Ramos (cell line): ENCODE data around the gene KRT76.
"Not testable (repeated sequence)": the region's sequence is repeated elsewhere in the genome, so short reads cannot be mapped to it uniquely, and the experiment has no call there.

Source experiments
- in situ Hi-C: fragments of 300-500 bp; cut with MboI; formaldehyde crosslinking; loops from one replicate; pipeline ENCODE4 v1.14.3; 2022; ENCODE audit warnings: low sequenced_read_pairs; ENCODE audit not compliant: unreplicated experiment

Gene KRT76

DNA sequence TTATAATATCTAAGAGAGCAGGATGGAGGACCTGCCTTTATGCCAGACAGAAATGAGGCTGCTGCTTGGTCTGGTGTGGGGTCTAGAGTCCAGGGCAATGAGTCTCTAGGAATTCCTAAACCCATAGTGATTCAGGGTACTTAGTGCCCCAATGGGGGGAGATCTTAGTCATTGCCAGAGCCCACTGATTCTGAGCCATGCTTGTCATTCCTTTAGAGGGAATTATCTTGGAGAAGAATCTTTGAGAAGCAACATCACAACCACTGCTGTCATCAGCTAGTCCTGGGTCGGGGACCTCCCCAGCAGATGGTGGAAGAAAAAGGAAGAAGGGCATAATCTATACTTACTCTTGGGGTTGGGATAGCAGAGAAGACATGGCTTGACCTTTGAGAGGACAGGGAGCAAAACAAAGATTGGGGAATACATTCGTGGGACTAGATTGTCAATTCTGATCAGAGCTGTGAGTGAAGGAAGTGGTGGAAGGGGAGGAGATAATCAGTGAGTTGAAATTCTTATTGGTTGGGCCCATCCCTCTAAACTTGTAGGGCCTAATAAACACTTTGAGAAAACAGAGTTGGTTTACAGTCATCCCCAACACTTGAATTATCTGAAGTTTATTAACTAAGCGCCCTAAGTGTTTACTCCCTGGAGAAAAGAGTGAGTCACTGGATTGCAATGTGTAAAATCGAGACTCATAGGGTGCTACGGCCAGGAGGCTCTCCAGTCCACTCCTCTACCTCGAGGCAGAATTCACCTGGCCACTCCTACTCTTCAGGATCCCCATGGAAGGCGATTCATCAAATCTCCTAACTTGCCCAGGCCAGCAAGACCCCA lies 21.7 kb upstream of the KRT76 start:
- in situ Hi-C loops: no loop called here

GRCh38 chr12:52798003-52798670 lies 21.0 kb upstream of the KRT76 start:
- in situ Hi-C loops: no loop called here

- in situ Hi-C loops: no loop called here
Measured at GRCh38 chr12:52797529-52797894, 20.4 kb upstream of the KRT76 start.

GRCh38 chr12:52796839-52797528 lies 19.8 kb upstream of the KRT76 start:
- in situ Hi-C loops: no loop called here

- in situ Hi-C loops: no loop called here
Measured at GRCh38 chr12:52796429-52796794, 19.3 kb upstream of the KRT76 start.

DNA sequence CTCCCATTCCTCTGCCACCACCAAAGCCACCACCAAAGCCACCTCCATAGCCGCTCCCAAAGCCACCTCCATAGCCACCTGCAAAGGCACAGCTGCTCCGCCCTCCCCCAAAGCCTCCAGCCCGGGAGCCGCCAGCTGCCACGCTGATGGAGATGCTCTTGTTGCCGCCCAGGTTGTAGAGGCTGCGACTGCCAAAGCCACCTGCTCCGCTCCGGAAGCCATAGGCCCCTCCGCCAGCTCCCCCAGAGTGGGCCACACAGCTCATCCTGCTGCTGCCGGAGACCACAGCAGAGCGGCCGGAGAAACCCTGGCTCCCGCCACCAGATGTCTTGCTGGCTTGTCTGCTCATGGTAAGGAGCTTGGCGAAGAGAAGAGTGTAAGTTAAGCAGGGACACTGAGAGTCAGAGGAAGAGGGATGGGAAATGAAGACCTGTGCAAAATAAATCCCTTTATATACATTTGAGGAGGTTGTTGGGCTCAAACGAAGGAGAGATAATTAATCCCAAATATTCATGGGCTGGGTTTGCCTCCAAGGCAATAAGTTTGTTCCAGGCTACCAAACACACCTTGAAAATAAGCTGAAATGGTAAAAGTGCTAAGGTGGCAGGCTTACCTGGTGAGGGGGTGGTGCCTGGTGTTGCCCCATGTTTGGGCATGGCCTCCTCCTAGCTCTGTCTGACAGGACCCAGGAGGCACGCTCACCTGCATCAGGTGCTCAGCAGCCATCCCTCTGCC lies 18.7 kb upstream of the KRT76 start, which contains the start of gene KRT3:
KRT3 (minus strand) TSS at position 424 of the 735 bp plus-strand sequence; CDS start at position 349, 75 bp downstream.
- in situ Hi-C loops: no loop called here

- in situ Hi-C loops: not testable (repeated sequence)
Measured at GRCh38 chr12:52795332-52795674, 18.2 kb upstream of the KRT76 start.

DNA sequence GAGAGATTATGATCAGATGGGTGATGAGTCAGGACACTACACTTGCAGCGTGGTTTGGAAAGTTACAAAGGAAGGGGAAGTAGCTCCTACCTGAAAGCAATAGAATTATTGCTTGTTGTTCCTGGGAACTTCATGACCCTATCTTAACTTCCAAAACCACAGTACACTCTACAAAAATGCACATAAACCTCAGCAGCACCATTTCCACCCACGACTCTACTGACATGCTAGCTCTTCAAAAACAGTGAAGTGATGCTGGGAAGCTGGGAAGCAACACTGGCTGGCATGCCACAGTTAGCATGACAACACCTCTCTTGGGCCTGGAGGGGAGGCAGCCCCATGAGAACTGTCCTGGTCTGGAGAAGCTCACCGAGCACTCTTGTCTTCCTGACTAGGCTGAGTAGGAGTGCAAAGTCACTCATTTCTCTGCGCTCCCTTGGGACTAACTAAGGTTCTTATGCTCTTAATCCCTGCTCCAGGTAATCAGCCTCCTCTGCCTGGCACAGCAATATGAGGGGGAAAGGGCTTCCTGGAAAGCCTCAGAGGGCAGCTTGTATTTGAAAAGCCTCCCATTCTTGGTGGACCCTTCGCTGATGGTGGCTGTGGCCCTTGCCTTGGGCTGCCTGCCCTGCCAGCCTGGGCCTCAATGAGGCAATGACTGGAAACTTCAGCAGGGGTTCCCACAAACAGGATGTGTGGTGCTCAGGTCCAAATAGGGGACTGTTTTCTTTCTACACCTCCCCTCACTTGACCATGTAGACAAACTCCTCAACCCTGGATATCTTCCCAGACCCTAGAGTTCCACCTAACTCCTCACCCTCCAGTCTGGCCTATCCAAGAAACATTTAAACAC lies 17.6 kb upstream of the KRT76 start:
- in situ Hi-C loops: no loop called here

DNA sequence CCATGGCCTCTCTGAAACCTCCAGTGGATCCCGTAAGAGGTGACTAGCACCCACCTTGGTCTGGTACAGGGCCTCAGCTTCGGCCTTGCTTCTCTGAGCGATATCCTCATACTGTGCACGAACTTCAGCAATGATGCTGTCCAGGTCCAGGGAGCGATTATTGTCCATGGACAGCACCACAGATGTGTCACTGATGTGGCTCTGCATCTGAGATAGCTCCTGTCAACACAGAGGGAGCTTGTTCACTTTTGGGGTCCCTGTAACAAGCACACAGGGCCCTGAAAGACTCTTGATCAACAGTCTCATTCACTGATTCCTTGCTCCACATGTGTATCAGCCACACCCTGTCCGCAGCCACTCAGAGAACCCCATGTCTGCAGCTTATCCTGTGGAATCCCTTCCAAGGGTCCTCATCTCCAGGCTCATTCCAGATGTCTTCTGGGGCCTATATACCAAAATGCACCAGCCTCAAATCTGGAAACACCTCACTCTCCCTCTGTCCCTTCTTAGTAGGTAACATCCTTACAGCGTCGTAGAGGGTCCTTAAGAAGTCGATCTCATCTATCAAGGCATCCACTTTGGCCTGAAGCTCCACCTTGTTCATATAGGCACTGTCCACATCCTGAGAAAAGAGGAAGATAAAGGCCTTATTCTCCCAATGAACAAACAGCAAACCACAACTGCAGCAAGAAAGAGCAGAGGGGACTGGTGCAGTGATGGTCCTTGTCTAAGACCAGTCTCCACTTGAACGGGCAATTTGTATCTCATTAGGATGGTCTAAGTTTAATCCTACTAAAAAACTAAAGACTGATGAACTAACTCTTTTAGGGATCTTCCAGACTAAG lies 15.3 kb upstream of the KRT76 start:
- in situ Hi-C loops: no loop called here

DNA sequence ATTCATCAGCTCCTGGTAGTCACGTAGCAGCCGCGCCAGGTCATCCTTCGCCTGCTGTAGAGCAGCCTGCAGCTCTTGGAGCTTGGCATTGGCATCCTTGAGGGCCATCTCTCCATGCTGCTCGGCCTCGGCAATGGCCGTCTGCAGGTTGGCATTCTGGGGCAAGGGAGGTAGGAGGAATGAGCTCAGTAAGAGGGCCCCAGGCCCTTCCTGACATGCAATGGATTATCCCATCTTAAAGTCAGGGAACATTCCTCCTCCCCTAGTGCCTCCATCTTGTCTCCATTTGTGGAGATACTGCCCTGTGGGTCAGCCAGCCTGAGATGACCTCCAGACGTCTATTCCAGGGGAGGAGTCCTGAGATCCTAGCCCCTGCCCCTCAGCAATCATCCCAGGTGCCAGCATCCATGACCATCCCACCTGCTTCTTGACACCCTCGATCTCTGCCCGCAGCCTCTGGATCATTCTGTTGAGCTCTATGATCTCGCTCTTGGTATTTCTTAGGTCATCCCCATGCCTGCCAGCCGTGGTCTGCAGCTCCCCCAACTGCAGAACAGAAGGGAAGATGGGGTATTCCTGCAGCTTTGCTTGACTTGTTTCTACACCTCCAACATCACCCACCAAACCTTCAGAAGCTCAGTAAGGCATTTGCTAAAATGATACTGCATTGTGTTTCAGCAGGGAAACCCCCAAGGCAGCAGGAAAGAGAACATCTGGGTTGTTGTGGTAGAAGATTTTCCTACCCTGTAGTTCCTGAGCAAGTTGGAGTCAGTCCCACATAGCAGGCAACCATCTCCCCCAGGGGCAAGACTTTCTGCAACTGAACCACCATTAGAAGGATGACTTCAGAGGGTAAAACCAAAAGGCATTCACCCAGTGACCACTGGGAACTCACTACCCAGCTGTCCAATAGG lies 14.4 kb upstream of the KRT76 start:
- in situ Hi-C loops: no loop called here

GRCh38 chr12:52790427-52791270 lies 13.5 kb upstream of the KRT76 start:
- in situ Hi-C loops: no loop called here

GRCh38 chr12:52789637-52790426 lies 12.7 kb upstream of the KRT76 start:
- in situ Hi-C loops: no loop called here

GRCh38 chr12:52788876-52789636 lies 11.9 kb upstream of the KRT76 start:
- in situ Hi-C loops: no loop called here

GRCh38 chr12:52788192-52788875 lies 11.2 kb upstream of the KRT76 start:
- in situ Hi-C loops: no loop called here
